GM19467 (cell line): ENCODE measurements around the gene FAM83G.
"Not testable (repeated sequence)": the region's sequence is repeated elsewhere in the genome, so short reads cannot be mapped to it uniquely, and the experiment has no call there.

Source experiments
- ATAC-seq: cut with Tn5 transposase; IDR thresholded peaks from one replicate; pipeline ENCODE4 v1.9.1; 2021; ENCODE audit warnings: mild to moderate bottlenecking, moderate library complexity; ENCODE audit not compliant: unreplicated experiment

Gene FAM83G

DNA sequence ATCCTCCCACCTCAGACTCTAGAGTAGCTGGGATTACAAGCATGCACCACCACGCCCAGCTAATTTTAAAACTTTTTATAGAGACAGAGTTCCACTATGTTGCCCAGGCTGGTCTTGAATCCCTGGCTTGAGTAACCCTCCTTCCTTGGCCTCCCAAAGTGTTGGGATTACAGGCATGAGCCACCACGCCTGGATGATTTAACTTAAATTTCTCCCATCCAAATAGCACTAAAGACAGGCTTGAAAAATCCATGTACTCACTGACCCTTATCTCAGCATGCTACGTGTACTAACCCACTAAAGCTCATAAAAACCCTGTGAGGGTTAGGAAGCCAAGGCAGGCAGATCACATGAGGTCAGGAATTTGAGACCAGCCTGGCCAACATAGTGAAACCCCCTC, 48.0 kb downstream of the FAM83G start:
- ATAC-seq: no peak

DNA sequence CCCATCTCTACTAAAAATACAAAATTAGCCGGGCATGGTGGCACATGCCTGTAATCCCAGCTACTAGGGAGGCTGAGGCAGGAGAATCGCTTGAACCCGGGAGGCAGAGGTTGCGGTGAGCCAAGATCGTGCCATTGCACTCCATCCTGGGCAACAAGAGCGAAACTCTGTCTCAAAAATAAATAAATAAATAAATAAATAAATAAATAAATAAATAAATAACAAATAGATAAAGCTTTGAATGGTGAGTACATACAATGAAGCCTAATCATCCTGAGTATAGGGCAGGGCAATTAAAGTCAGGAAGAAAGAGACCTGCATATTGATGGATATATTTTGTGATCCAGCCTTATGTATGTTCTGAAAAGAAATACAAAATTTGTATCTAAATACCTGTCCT, 48.5 kb downstream of the FAM83G start:
- not testable (repeated sequence) for ATAC-seq

DNA sequence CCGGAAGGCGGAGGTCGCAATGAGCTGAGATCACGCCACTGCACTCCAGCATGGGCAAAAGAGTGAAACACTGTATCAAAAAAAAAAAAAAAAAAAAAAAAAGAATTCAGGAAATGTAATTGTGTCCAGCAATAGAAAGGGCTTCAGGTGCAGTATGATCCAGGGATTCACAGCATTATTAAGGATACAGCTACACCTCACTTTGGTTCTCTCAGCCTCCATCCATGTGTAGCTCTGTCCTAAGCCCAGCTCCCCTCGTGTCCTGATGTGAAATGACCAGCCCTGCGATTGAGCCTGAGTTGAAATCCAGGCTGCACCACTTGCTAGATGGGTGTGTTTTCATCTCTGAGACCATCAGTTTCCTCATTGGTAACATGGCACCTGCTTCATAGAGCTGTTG, 49.6 kb downstream of the FAM83G start:
- ATAC-seq: no peak

DNA sequence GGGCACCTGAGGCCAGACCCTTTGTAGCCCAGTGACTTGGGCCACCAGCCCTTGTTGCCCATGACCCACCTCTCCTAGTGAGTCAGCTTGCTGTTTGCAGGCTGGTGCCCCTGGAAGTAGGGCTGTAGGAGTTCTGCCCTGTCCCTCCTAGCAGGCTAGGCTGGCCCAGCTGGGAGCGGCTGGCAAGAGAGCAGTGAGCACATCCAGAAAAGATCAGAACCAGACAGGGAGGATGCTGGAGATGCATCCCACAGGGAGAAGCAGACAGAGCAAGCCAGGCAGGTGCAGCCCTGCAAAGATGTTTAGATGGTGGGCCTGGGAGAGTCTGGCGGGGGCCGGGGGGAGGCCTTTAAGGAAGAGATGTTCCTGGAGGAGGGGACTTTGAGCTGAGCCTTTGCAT, 50.2 kb downstream of the FAM83G start:
- ATAC-seq: no peak

DNA sequence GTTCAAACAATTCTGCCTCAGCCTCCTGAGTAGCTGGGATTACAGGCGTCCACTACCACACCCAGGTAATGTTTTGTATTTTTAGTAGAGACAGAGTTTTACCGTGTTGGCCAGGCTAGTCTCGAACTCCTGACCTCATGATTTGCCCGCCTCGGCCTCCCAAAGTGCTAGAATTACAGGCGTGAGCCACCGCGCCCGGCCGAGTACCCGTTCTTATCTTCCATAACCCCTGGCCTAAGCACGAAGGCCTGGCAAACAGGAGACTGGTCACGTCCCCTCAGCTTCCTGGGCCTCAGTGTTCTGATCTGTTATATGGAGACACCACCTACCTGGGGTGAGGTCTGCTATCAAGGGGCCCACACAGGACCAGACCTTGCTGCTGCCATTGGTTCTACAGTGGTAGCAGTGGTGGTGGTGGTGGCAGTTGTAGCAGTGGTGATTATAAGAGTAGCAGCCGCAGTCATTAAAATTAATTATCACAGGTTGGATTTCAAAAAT, 51.3 kb downstream of the FAM83G start:
- no peak for ATAC-seq

DNA sequence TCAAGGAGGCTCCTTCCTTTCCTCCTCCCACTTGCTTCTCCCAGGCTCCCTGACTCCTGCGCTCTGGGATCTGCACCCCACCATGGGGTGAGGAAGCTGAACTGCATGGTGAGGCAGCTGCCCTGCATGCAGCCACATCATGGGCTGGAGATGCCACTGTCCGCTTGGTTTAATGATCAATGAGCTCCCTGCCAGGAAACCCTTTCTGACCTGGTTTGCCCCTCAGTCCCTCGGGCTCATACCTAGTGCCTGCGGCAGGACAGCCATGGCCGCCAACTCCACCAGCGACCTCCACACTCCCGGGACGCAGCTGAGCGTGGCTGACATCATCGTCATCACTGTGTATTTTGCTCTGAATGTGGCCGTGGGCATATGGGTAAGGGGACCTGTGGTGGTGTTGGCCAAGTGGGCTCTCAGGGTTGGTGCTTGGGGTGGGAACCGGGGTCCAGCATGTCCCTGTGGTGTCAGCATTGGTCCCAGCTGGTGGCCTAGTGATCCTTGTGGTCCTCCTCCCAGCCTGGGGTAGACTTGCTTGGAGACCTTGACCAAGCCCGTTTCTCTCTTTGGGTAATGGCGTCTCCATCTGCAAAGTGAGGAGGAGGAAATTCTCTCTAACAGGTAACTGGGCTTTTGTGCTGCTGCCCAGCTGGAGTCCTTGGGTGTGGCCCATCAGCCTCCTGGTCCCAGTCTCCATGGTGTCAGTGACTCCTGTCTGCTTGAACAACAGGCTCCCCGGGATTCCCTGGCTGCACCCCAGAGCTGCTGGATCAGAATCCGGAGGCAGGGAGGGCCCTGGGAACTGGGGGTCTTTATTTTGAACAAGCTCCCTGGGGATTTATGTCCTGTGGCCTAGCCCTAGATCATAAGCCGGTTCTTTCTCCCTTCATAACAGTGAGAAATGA, 52.4 kb downstream of the FAM83G start, which contains the start of gene SLC5A10:
Gene SLC5A10, plus strand, starts transcription at position 225 of the 902 bp plus-strand sequence. Its CDS starts 41 bp downstream, at position 266.
- ATAC-seq: no peak

DNA sequence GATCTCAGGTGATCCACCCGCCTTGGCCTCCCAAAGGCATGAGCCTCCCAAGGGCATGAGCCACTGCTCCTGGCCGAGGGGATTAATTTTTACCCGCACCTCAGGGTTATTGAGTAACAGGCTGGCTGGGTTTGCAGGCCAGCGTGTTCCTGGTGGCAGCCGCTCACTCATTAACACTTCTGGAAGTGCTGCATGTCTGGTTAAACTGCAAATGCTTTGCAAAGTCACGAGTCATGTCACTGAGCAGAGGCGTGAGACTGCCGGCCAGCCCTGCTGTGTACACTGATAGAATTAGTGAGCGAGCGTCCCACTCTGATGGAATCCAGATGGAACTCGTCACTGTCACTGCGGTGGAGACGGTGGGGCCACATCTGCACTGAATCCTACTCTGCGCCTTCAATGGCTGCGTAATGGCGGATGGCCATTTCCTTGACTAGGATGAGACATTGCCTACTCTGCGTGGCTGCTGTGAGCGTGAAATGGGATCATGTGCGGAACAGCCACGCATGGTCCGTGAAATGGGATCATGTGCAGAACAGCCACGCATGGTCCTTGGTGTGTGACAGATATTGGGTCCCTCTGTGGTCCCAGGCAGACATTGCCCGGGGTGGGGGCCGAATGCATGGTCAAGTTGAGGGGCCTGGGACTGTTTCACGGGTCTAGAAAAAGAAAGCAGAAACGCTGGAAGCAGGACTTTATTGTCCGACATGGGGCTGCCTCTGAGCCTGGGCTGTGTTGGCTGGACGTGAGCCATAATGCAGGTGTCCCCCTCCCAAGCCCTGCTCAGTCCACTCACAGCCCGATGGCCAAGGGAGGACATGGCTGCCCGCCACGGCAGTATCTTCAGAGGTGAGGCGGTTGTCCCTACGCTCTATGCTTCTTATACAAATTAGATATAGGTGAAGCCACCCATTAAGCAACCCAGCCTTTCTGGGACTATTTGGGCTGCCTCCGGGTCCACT, 53.3 kb downstream of the FAM83G start:
- ATAC-seq: no peak

DNA sequence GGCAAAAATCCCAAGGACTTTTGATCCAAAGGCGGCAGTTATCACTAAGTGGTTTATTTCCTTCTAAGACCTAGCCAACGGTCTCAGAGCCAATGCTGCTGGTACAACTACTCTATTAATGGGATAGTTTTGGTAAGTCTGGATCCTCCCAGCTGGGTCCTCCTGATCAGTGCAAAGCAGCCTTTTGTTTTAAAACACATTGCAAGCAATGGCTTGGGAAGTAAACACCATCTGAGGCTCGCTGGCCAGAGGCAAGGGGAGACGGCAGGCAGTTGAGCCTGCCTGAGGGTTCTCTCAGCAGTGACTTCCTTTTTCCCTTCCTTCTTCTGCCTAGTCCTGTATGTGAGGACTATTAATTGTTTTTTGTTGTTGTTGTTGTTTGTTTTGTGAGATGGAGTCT, 54.2 kb downstream of the FAM83G start:
- no peak for ATAC-seq

DNA sequence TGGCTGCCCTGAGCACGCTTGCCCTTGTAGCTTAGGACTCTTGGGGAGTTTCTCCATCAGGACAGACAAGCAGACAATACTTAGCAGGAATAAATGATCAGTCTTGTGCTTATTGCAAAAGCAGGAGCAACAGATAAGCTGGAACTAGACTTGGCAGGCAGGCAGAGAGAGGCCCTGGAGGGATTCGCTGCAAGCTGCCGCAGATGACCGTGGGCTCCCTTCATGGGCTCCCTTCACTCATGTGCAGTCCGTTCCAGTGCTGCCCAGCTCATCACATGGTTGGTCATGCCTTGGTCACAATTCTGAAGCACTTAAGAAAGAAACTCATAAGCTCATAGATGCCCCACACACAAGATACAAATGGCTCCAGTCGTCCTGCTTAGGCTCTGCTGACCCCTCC, 55.0 kb downstream of the FAM83G start:
- ATAC-seq: no peak

DNA sequence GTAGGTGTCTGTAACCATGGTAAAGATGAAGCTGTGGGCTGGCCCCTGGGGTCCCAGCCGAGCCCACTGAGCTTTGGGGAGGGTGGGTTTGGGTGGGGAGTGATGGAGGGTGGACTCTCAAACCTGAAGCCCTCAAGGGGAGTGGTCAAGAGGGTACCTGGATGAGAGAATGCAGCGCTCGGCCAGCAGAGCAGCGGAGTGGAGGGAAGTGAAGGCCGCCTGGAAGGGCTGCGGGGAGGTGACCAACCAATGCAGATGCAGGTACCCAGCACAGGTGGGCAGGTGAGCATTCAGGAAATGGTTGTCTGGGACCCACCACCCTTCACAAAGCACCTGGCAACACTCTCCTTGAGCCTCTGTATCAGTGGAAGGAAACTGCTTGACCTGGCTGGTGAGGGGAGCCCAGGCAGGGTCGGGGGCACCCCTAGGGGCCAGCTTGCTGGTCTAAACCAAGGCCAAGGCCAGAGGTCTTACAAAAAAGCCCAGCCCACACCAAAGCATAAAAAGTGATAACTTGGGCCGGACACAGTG, 56.0 kb downstream of the FAM83G start:
- ATAC-seq: no peak

DNA sequence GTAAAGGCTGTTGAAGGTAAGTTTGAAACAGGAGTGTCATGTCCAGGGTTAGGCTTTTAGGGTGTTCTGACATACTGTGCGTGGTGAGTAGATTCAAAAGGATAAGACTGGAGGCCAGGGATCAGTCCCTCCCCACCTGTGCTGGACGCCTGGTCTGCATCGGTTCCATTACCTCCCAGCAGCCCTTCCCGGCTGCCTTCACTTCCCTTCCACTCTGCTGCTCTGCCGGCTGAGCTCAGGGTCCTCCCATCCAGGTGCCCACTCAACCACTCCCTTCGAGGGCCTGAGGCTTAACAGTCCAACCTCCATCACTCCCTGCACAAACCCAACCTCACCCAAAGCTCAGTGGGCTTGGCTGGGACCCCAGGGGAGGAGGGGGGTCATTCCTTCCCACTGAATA, 56.7 kb downstream of the FAM83G start:
- ATAC-seq: no peak

DNA sequence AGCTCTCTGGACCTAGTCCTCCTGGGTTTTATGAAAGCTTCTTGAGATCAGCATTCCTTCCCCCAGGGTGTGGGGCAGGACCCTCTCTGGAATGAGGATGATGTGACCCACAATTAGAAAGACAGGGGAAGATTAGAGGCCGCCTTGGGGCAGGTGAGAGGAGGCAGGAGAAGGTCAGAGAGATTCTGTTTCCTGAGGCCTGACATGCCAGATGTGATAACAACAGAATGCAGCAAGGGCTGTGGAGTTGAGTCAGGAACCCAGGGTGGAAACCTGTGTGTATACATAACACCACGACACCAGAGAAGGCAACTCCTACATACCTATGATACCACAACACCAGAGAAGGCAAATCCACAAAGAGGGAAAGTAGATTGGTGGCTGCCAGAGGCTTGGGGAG, 58.0 kb downstream of the FAM83G start:
- no peak for ATAC-seq

DNA sequence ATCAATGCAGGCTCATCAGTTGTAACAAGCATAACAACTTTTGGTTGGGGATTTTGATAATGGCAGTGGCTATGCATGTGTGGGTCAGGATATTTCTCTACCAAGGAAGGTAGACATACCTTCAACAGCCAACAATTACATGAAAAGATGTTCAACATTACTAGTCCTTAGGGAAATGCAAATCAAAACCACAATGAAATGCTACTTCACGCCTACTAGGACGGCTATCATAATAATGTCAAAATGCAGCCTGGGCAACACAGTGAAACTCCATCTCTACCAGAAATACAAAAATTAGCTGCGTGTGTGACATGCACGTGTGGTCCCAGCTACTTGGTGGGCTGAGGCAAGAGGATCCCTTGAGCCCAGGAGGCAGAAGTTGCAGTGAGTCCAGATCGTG, 59.9 kb downstream of the FAM83G start:
- ATAC-seq: no peak

DNA sequence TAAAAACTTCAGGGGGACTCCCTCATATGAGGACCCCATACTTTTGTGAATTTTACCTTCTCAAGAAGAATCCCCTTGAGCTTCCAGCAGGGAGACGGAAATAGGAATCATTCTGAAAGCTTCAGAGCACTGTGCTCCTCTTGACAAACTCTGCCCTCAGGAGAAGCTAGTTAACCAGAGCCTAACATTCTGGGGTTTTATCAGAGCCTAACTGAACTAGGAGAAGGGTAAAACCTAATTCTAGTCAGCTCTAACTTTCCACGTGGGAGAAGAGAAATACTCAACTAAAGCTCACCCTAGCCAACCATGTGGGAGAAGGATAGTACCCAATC, 65.9 kb downstream of the FAM83G start:
- ATAC-seq: no peak

DNA sequence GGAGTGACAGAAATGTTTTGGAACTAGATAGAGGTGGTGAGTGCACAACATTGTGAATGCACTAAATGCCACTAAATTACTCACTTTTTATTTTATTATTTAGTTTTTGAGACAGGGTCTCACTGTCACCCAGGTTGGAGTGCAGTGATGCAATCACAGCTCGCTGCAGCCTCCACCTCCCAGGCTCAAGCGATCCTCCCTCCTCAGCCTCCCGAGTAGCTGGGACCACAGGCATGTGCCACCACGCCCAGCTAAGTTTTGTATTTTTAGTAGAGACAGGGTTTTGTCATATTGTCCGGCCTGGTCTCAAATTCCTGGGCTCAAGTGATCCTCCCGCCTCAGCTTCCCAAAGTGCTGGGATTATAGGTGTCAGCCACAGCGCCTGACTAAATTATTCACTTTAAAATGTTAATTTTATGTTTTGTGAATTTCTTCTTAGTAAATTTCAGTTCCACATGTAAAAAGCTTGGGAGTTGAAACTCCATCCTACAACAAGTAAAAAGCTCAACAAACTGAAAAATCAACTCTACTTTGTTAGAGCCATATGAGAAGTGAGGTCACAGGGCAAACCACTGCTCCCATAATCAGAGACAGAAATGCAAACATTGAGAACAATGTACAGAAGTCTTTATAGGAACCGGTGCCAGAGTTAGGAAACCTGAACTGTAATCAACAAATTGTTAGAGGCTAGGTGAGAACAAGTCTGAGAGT, 66.4 kb downstream of the FAM83G start:
- no peak for ATAC-seq

DNA sequence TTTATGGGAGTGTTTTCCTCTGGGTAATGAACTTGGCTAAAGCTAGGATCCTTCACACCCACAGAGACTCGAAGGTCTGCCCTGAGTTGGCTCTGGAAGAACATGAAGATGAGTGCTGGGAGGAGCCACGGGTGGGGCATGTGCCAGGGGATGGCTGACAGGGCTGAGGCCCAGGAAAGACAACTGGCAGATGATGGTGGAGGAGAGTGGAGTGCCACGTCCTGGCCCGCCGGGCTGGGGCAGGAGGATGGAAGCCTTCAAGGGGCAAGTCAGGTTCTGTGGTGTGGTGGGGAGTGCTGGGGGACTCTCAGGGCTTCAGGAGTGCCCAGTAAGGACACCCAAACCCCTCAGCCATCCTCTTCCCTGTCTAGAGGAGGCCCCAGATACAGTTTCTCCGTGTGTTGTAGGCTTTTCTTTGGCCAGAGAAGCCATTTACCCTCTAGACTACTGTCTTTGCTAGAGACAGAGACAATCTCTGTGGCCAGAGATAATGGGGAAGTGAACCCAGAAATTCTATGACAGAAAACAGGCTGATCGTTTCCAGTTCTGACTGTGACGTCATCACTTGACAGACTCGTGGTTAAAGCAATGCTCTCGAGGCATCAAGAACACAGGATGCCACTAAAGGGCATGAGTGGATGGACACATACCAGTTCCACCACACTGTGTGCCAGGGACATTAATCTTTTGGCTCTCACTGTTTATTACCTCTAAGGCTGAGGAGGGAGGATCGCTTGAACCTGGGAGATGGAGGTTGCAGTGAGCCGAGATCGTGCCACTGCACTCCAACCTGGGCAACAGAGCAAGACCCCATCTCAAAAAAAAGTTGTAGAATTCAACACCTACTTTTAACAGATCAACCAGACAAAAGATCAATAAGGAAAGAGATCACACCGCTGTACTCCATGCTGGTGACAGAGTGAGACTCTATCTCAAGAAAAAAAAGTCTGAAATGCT, 71.2 kb downstream of the FAM83G start:
- ATAC-seq: no peak

DNA sequence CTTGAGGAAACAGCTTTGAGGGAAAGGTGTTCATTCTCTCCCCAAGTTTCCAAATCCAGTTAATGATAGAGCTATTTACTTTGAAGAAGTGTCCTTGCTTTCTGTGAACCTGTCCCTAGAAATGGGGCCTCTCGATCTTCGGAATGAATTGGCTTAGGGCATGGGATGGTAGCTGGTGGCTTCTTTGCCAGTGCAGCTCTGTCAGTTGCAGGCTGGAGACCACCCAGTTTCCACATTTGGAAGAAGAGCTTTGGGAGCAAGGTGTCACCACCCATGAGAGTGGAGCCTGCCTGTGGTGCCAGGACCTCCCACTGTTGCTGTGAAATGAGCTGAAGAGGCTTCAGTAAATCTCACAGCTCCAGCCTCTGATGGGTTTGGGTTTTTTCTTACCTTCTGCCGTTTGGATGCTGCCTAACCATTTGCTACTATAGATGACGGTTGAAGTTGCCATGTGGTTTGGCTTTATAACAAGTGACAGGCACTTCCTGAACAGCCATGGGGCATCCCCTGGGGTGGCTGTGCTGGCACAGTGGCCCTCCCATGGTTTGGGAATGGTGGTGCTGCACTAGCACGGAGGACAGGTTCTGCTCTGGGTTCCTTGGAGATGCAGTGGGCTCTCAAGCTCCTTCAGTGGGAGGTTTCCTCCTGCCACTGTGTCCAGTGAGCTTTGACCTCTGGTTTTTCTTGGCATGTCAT, 72.1 kb downstream of the FAM83G start:
- ATAC-seq: no peak

DNA sequence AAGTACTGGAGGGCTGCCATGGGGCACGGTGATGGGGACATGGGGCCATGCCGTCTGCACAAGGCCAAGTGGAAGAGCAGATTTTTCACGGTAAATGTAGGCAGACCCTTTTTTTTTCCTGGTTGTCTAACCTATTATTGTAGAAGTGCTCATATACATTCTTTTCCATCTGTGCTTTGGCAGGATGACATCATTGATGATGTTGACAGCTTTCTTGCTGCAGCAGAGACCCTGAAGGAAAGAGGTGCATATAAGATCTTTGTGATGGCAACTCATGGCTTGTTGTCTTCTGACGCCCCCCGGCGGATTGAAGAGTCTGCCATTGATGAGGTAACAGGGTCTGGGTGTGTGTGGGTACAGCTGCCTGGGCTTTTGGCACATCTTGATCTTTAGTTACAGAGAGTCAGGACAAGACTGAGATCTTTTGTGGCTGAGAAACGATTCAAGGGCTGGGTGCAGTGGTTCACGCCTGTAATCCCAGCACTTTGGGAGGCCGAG, 75.9 kb downstream of the FAM83G start:
- no peak for ATAC-seq

DNA sequence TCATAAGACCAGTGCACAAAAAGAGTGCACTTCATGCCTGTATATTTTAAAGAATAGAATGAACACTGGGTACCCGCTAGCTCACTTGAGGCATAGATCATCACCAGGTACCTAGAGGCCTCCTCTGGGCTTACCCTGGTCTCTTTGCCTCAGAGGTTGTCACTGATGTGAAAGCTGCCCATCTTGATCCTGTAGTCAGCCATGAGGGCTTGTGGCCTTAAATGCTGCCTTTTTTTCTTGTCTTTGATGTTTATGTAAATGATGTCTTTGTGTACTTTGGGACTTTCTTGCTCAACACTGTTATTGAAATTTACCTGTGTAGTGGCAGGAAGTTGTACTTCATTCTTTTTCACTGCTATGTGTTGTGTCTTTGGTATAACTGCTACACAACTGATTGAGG, 79.4 kb downstream of the FAM83G start:
- ATAC-seq: no peak
